Mesothelial cell of epicardium (in vitro differentiated cells): ENCODE data around the gene DDX39B. TPM values are rescaled to one million over a fixed set of nuclear protein-coding genes. Genes with fewer than 3 reads are reported as not detected.

ENCODE experiments used
- DNase-seq, 2 experiments: peaks; one replicate each; pipeline ENCODE4 v3.0.0; 2021; ENCODE audit warnings: low spot score in 2 of 2; ENCODE audit not compliant: unreplicated experiment in 2 of 2
- H3K27ac Mint-ChIP-seq: 2 replicates; pipeline ENCODE4 v1.8.0; 2021; ENCODE audit warnings: mixed read lengths
- H3K27me3 Mint-ChIP-seq: 2 replicates; pipeline ENCODE4 v1.8.0; 2021; ENCODE audit warnings: low read depth, mixed read lengths
- H3K36me3 Mint-ChIP-seq: 2 replicates; pipeline ENCODE4 v1.8.0; 2021; ENCODE audit warnings: mixed read lengths
- H3K4me1 Mint-ChIP-seq: 2 replicates; pipeline ENCODE4 v1.8.0; 2021; ENCODE audit warnings: mixed read lengths
- H3K4me3 Mint-ChIP-seq: 2 replicates; pipeline ENCODE4 v1.8.0; 2021; ENCODE audit warnings: mild to moderate bottlenecking, moderate library complexity, mixed read lengths
- H3K9me3 Mint-ChIP-seq: 2 replicates; pipeline ENCODE4 v1.8.0; 2021; ENCODE audit warnings: mixed read lengths
- CTCF ChIP-seq: fragments of 200-600 bp; sonication (generic); IDR thresholded peaks from one replicate; pipeline ENCODE4 v1.5.0; 2021; ENCODE audit warnings: antibody characterized with exemption; ENCODE audit not compliant: unreplicated experiment
- total RNA-seq: library from RNA; stranded (reverse); gene quantifications from 3 replicates; pipeline ENCODE4 v1.2.1, GENCODE V29; 2021

Gene DDX39B
- total RNA-seq, 1 donor from 2014 or later = 649 TPM

- Mint-ChIP-seq H3K9me3 (no peaks in the 10 kb centered on the region), H3K27me3 (no peaks in the 10 kb centered on the region), H3K4me3 (peak within 1 kb of the TSS; percentile 83), H3K36me3 (peaks cover 12% of the 10 kb centered on the region), H3K4me1 (peaks cover 37% of the 10 kb centered on the region), H3K27ac (peak within 1 kb of the TSS; percentile 86)
- peak; percentile 77 to 84 for DNase-seq
- no peak for TF ChIP-seq CTCF
Observed at GRCh38 chr6:31546958-31547726, 5.3 kb upstream of the DDX39B start, which contains the start of gene NFKBIL1. Gene NFKBIL1 (plus strand): TSS chr6:31547608. CDS start chr6:31547695, 87 bp downstream.

GRCh38 chr6:31546339-31546957 is 4.6 kb upstream of the DDX39B start, which contains the start of gene ATP6V1G2:
Gene ATP6V1G2 (minus strand): TSS chr6:31546608. CDS start chr6:31546559, 49 bp downstream.
- peak; percentile 83 for TF ChIP-seq CTCF
- DNase-seq = peak; percentile 75 to 91
- Mint-ChIP-seq H3K4me1 (peaks cover 37% of the 10 kb centered on the region), H3K36me3 (peaks cover 12% of the 10 kb centered on the region), H3K9me3 (no peaks in the 10 kb centered on the region), H3K27me3 (no peaks in the 10 kb centered on the region), H3K4me3 (peak within 1 kb of the TSS; percentile 83), H3K27ac (peak within 1 kb of the TSS; percentile 86)

- H3K4me1 Mint-ChIP-seq = peaks cover 44% of the 10 kb centered on the region
- no peak for DNase-seq
- no peak overlapping the region for H3K4me3 Mint-ChIP-seq
- H3K27me3 Mint-ChIP-seq = no peaks in the 10 kb centered on the region
- H3K36me3 Mint-ChIP-seq = peaks cover 12% of the 10 kb centered on the region
- no peaks in the 10 kb centered on the region for H3K9me3 Mint-ChIP-seq
- H3K27ac Mint-ChIP-seq = no peak overlapping the region
- no peak for TF ChIP-seq CTCF
Observed at GRCh38 chr6:31545291-31545690, 3.5 kb upstream of the DDX39B start.

GRCh38 chr6:31544676-31545075 is 2.9 kb upstream of the DDX39B start:
- Mint-ChIP-seq H3K4me3 (no peak overlapping the region), H3K4me1 (peaks cover 49% of the 10 kb centered on the region)
- no peak for TF ChIP-seq CTCF

GRCh38 chr6:31543639-31544038 is 1.8 kb upstream of the DDX39B start:
- Mint-ChIP-seq H3K4me3 (no peak overlapping the region), H3K27ac (no peak overlapping the region), H3K36me3 (peaks cover 16% of the 10 kb centered on the region), H3K27me3 (no peaks in the 10 kb centered on the region), H3K9me3 (no peaks in the 10 kb centered on the region), H3K4me1 (peaks cover 55% of the 10 kb centered on the region)
- no peak for TF ChIP-seq CTCF
- DNase-seq = no peak

More at GRCh38 chr6:31544676-31545075, 2.9 kb upstream of the DDX39B start:
- Mint-ChIP-seq H3K36me3 (peaks cover 14% of the 10 kb centered on the region), H3K27me3 (no peaks in the 10 kb centered on the region), H3K9me3 (no peaks in the 10 kb centered on the region), H3K27ac (no peak overlapping the region)
- no peak for DNase-seq
